Measurements from ENCODE around the gene SEMA5B.

Gene SEMA5B

DNA sequence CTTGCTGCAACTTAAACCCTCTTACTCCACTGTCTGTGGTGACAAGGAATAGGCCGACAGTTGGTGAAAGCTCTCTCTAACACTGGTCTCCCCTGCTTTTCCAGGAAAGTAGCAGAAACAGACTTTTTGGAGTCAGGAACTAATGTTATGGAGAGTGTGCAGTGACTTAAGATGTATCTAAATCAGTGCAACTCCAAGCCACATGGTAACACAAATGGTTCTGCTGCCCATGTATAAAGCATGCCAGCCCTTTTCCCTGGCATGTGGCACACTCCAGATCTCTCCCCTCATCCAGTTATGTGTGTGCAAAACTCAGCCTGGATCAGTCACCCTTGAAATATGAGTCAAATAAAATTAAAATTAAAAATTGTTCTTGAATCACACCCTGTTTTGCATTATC lies 55.4 kb downstream of the SEMA5B start:
- DNase-seq = no peak

DNA sequence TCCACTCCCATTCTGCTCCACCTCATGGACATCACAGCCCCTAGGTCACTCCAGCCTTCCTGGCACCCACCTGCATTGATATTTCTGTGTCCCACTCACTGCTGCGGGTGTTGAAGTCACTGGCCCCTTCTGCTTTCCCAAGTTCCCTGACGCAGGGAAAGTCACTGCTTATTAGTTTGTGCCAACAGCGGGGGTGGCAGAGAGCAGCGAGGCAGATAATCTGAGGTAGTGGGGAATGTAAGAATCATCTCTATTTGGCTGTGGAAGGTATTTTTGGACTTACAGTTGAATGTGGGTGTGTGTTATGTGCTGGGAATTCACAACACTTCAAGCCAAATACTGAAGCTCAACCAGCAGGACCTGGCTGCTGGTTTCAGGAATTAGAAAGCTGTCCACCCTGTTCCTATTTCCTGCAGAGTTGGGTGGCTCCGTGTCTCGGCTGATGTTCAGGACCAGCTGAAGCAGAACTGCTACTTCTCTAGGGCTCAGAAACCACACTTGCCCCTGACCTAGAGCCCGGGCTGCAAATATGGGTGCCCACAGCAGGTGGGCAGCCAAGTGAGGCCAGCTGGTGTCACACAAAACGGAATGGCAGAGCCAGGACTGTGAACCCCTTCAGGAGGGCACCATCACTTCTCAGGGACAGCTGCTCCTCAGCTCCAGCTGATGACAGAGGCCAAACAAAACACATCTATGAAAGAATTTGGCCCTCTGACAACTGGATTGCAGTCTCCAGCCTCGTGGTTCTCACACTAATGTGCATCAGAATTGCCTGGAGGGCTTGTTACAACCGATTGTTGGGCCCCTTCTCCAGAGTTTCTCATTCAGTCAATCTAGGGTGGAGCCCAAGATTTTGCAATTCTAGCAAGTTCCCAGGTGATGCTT lies 57.7 kb downstream of the SEMA5B start:
- no peak for DNase-seq

DNA sequence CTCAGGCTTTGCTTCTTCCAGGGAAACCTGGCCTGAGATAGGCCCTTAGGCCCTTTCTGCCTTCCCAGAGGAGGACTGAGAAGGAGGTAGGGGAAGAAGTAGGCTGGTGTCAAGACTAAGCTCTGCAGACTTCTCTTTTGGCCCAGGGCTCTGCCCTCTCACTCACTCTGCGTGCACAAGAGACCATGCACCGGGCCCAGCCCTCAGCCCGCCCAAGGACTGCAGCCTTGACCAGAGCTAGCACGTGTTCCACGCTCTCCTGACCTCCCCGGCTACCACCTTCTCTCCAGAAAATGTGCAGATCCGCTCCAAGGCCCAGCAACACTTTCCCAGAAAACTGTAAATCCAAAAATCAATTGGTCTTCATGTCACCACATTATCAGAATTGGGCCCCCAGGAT lies 59.8 kb downstream of the SEMA5B start:
- DNase-seq = no peak

DNA sequence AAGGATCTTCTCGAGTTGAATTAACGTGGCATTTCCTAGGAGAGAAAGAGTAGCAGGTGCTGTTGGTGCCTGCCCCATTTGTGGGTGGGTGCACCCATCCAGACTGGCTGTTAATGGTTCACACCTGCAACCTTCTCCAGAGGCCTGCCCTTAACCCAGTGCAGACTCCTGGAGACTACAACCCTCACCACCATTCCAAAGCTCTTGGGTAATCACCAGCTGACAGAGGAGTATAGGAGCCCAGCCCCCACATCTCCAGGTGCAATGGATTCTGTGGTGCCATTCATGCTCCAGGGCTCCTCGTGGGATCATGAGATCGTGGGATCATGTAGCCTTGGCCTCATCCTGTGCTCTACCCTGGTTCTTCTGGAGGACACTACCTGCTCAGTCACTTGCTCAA lies 60.2 kb downstream of the SEMA5B start:
- DNase-seq = no peak

DNA sequence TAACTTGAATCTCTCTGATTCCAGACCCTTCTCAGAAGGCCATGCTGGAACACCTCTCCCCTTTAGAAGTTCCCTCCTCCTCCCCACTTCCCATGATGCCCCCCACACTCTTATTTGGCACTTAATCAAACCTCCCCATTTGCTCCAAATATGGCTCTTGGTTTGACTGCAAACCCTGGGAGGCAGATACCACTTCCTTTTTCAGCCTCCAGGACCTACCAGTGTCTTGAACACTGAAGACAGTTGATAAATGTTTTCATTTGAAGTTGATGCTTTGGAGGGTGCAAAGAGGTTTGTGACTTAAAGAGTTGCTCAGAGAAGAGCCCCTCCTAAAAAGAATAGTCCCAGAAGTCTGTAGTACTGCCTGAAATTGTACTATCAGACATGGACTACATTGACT lies 61.5 kb downstream of the SEMA5B start:
- no peak for DNase-seq

DNA sequence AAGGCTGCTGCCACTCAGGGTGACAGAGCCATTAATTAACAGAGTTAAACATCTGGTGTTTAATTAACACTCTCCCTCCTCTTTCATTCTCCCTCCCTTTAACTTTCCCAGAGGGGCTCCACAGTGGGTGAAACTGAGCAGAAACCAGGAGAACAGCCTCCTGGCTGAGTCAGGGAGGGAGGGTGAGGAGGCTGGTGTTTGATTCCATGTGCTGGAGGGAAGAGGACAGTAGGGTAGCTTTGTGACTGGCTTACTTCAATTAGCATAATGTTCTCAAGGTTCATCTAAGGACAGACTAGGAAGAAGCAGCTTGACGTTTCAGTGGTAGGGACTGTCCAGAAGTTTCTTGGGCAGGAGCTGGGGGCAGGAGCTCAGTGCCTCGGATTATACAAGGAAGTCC lies 62.8 kb downstream of the SEMA5B start:
- DNase-seq = no peak

DNA sequence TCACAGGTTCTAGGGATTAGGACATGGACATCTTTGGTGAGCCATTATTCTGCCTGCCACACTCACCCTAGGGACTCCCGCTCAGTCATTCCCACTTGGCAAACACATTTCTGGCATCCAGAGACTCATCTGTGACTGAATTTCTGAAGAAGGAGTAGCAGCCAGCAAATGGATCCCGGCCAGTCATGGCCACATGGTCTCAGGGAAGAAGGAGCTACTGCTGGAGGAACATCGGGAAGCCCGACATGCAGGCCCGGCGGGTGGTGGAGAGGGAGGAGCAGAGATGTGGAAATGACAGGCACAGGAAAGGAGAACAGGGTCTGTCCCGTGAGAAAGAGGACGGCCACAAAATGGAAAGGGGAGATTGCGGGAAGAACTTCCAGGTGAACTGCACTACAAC lies 65.4 kb downstream of the SEMA5B start:
- DNase-seq = no peak

DNA sequence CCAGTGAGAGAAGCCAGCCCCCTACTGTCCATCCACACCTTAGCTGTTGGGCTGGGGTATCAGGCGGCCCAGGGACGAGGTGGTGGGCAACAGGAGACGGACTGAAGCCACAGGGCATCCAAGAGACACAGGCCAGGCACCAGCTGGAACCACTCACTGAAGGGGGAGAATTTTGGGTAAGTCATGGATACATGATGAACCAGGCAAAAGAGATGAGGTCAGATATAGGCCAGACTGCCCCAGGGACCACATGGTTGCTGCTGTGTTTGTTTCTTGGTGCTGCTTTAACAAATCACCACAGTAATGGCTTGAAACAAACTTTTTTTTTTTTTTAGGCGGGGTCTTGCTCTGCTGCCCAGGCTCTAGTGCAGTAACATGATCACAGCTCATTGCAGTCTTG lies 66.4 kb downstream of the SEMA5B start:
- no peak for DNase-seq

DNA sequence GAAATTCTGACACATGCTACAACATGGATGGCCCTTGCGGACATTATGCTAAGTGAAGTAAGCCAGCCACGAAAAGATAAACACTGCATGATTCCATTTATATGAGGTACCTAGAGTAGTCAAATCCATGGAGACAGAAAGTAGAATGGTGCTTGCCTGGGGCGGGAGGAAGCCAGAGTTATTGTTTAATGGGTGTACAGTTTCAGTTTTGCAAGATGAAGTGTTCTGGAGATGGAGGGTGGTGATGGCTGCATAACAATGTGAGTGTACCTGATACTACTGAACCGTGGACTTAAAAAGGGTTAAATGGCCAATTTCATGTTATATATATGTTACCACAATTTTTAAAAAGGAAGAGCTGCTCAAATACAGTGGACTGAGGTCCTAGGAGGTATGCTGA lies 66.9 kb downstream of the SEMA5B start:
- DNase-seq = no peak

DNA sequence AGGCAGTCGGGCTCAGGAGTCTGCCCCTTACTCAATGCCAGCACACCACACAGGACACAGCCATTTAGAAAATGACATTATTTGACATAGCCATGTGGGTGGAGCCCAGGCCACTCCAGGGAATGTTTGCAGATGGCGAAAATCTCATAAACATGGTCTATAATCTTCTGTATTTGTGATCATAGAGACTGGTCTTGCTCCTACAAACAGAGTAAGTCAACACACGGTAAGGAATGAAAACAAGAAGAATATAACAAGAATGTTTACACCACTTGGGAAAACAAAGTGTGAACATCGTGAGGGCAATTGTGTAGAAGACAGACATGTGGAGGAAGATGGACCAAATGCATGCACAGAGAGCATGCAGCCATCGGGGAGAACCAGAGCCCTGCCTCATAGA lies 68.2 kb downstream of the SEMA5B start:
- no peak for DNase-seq

DNA sequence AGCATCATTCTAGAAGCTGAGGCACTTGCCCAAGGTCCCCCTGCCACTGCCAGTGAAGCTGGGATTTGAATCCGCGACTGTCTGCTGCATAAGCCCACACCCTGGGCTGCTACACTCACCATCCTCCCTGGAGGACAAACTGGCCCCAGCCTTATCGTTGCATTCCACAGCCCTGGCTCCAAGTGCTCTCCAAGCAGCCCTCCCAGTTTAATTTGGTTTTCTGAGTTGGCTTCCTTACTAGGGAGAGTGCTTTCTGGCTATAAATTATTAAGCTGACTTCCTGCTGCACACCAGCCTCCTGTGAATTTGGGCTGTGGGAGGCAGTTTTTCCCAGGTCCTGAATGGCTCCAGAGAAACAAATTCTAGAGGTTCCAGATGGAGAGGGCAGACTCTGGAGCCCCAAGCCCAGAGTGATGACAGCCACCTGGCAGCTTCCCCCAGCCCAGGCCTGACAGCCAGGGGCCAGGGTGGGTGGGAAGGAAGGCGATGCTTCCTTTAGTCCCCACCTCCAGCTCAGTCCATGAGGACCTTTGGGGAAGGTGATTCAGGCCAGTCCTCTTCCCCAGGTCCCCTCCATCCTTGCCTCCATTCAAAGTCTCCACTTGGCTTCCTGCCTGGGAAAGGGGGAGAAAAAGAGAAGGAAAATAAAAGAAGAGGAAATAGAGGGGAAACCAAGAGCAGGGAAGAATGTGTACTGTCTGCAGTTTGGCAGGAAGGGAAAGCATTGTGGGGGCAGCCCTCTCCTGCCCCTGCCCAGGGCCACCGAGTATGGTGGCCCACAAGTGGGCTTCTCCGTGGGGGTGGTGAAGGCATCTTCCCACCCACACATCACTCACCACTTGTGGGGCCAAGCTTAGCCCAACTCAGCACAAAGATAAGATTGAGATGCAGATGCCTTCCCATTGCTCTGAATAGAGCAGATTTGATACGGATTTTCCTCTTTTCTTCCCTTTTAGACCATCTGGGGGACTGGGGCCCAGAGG lies 69.6 kb downstream of the SEMA5B start:
- no peak for DNase-seq

DNA sequence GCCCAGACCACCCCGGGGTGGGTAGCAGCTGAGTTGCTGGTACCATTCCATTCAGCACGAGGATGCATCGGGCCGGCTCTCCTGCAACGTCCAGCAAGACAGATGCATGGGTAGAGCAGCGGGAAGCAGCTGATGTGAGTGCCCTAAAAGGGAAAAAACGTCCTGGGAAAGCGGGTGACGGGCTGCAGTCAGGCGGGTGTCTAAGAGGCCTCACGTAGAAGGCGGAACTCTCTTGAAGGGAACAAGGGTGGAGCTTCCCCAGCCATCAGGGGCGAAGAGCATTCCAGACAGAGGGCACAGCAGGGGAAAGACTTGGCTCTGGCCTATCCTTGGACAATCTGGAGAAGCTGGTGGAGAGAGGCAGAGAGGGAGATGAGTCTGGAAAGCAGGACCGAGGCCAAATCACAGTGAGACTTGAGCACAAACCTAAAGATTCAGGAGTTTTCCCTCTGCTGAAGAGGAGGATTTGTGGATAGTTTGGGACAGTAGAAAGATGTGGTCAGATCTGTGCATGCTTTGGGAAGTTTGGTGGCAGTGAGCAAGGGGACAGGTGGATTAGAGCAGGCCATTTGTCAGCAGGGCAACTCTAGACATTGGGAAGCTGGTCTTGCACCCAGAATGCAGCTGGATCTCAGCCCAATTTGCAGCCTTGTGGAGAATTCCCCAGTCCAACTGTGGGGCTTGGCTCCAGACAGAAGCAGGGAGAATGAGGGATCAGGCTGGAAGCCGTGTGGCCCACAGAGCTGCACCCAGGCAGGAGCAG lies 70.7 kb downstream of the SEMA5B start:
- no peak for DNase-seq

DNA sequence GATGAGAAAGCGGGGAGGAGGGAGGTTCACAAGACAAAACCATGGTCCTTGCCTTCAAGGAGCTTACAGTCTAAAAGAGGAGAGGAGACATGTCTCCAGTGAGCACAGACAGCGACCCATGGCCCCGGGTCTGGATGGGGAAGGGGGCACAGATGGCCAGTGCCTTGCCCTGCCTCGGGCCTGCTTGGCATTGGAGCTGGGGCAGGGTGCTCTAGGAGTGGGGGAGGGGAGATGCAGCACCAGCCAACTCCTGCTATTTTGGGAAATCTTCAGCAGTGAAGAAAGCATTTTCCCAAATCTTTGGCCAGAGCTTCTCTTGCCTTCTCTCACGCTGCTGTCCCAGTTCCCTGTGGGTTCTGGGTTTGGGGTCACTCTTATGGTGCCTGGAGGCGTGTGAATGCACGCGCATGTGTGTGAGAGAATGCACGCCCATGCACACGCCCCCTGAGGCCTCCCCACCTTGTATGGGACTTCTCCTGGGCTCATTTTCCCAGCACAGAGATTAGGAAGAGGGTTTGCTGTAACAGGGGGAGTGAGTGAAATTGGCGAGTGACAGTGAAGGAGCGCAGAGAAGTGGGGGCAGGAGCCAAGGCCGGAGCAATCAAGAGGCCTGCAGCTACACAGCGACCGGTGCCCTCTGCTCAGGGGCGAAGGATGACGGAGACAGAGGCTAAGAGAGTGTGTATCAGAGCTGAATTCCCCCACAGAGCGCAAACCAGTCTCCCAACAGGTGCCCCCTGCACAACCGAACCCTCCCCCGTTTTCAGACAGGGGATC lies 71.5 kb downstream of the SEMA5B start:
- DNase-seq = no peak

DNA sequence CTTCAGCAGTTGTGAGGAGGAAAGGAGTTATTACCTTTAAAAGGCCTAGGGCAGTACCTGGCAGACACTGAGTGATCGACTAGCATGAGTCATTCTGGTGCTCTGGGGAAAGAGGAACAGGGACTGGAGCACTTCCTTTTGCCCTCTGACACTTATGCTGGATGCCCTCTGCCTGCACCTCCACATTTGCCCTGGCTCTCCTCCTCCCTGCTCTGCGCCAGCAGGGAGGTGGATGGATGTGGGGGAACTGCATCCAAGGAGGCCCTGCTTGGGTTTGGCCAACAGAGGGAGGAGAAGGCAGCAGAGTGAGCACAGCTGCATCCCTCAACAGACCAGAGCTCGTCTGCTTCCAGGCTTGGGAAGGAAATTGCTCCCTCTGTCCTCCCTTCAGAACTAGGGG lies 75.0 kb downstream of the SEMA5B start:
- peak; percentile 5 for DNase-seq

DNA sequence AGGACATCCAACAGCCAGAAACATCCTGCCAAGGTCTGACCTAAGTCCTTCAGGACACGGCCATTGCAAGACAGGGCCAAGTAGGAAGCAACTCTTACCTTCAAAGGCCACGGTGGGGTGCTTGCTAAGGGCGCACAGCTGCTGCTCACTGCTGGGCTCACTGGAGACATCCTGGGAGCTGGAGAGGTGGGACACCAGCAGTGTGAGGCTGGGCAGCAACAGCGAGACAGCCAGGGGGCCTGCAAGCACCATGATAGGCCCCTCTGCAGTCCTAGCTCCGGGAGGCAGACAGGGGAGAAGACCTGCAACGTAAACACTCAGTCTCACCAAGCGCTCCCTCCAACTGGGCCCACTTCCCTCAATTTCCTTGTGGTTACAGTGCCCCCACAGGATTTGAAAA lies 79.2 kb downstream of the SEMA5B start:
- no peak for DNase-seq

DNA sequence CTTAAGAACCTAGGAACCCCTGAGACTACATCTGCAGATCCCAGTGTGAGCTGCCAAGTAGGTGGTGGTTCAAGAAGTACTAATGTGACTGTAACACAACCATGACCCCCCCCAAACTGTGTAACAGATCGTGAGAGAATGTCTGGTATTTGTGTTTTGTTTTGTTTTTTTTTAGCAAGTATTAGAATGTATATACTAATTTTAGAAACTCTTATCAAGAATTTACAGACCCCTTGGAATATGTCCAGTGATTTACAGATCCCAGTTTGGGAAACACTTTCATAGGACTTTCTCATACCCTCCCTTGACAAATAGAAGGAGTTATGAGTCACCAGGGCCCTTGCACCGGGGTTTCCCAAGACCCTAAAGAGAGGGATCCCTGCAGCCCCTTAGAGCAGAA lies 79.8 kb downstream of the SEMA5B start:
- DNase-seq = no peak

DNA sequence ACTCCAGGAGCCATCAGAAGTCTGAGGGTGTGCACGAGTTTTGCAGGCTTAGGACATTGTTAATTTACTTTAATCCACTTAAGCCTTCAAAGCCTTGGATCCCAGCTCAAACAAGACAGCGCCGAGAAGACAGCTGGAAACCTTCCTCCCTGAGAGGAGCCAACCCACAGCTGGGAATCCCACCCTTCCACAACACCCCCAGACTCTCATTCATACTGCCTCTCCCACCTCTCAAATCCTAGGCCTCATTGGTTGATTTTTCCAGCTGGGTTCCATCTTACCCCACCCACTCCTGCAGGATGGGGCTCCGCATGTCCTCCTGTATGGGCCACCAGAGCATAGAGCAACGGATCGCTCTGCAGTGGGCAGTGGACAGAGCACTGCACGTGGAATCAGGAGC lies 80.4 kb downstream of the SEMA5B start:
- no peak for DNase-seq

DNA sequence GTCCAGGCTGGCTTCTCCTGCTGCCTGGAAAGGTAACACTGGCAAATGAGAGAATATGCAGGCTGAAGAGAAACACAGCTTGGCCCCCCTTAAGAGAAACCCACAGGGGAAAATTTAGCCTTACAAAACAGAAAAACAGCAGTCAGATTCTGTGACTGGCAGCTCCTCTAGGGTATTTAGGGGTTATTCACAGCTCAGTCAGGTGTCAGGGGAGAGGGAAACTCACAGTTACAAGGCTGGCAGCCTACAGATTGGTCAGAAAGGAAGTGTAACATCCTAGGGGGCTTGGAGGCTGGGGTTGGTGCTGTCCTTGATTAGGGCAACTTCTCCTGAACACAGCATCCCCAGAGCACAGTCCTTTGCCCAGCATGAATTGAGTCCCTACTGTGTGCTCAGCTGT lies 81.4 kb downstream of the SEMA5B start:
- no peak for DNase-seq

DNA sequence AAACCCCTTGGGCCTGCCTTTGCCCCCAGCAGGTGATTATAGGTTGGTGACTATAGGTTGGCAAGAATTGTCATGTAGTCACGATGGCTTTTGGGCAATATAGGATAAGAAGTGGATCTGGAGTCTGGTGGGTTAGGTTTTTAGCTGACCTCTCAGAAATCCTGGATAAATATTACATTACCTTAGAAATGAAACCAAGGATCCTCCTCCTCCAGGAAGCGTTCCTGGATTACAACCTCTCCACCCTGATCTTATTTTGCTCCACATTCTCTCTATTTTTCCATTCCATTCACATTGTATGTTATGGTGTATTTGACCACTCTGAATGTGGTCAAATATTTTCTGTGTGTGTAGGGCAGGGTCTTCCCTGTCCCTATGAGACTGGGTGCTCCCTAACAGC lies 82.3 kb downstream of the SEMA5B start:
- DNase-seq = no peak

DNA sequence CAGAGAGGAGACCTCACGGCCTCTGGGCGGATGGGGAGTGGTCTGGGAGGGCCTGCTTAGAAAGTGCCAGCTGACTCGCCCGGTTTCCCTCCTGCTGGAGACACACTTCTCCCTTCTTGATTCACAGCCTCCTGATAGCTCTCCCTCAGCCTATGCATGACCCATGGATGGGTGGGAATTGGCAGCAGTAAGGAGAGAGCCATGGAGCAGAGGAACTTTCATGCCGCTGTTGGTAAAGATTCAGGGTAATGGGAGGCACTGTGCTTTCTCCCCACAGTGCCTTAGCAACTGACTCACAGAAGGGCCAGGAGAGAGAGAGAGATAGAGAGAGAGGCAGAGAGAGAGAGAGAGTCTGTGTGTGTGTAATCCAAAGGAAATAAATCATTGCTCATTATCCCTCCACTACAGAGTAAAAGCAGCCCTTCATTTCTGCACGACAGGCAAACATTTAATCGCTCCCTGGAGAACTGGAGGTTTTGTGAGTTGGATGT lies 82.8 kb downstream of the SEMA5B start:
- no peak for DNase-seq

DNA sequence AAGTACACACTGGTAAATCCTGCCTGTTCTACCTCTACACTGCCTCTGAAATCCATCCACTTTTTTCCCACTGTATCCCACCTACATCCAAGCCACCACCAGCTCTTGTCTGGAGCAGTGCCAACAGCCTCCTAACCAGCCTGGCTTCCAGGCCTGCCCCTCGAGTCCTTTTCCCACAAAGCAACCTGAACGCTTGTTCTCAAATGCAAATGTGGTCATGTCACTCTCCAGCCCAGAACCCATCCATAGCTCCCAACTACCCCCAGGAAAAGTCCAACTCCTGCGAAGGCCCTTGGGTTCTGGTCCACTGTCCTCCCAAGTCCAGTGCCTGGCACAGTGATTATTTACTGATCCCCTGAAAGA lies 83.8 kb downstream of the SEMA5B start:
- no peak for DNase-seq

Data from CD4-positive, alpha-beta T cell treated with Interleukin-10 for 1 hour (primary cell).